ENCODE data around the gene CCL22. TPM values are rescaled to one million over a fixed set of nuclear protein-coding genes. Genes with fewer than 3 reads are reported as not detected.

CCL22 gene
- total RNA-seq, 1 donor from 2014 or later, result not detected

DNA sequence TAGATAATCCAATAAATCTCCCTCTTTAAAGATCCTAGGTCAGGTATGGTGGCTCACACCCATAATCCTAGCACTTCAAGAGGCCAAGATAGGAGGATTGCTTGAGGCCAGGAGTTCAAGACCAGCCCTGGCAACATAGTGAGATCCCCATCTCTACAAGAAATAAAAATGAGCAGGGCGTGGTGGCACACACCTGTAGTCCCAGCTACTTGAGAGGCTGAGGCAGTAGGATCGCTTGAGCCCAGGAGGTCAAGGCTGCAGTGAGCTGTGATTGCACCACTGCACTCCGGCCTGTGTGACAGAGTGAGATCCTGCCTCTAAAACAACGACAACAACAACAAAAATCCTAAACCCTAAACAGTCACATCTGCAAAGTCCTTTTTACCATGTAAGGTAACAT lies 2.0 kb upstream of the CCL22 start:
- TF ChIP-seq, protein P1, sequence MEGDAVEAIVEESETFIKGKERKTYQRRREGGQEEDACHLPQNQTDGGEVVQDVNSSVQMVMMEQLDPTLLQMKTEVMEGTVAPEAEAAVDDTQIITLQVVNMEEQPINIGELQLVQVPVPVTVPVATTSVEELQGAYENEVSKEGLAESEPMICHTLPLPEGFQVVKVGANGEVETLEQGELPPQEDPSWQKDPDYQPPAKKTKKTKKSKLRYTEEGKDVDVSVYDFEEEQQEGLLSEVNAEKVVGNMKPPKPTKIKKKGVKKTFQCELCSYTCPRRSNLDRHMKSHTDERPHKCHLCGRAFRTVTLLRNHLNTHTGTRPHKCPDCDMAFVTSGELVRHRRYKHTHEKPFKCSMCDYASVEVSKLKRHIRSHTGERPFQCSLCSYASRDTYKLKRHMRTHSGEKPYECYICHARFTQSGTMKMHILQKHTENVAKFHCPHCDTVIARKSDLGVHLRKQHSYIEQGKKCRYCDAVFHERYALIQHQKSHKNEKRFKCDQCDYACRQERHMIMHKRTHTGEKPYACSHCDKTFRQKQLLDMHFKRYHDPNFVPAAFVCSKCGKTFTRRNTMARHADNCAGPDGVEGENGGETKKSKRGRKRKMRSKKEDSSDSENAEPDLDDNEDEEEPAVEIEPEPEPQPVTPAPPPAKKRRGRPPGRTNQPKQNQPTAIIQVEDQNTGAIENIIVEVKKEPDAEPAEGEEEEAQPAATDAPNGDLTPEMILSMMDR (IDR thresholded peaks at IDR 0.05; ENCODE audit: insufficient read depth, low read length, poor library complexity, severe bottlenecking), result no peak
- H3K27me3 ChIP-seq (ENCODE audit: control insufficient read depth, insufficient read depth, low read length), result no peaks in the 10 kb centered on the region
- DNase-seq (ENCODE audit: low read depth), result no peak
- H3K4me3 ChIP-seq (ENCODE audit: low read depth, low read length), result no peak overlapping the region
- no peaks in the 10 kb centered on the region for H3K36me3 ChIP-seq (ENCODE audit: control insufficient read depth, insufficient read depth, low read length)

DNA sequence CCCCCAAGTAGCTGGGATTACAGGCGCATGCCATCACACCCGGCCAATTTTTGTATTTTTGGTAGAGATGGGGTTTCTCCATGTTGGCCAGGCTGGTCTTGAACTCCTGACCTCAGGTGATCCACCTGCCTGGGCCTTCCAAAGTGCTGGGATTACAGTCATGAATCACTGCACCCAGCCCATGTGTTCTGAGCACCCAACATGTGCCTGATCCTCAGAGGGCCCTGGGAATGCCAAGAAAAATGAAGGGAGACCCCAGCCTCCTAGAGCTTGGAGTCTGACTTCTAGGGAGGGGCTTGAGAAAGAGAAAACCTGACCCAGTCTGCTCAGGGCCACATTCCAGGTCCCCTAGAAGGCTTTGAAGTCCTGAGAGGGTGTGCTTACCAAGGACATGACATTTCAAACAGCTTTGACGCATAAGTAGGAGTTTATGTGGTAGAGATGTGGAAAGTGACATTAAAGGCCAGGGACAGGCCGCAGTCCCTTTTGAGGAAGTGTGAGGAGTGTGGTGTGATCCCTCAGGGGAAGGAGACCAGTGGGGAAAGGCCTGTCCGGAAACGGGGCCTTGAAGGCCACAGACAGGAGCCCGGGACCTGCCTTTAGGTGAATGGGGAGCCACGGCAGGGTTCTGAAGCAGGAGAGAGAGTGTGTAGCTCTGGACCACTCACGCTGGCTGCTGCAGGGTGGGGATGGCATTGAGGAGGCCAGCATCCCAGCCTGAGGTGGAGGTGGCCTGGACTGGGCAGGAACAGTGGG lies 1.1 kb upstream of the CCL22 start:
- Histone ChIP-seq H3K36me3 (ENCODE audit: control insufficient read depth, insufficient read depth, low read length) (no peaks in the 10 kb centered on the region), H3K4me3 (ENCODE audit: low read depth, low read length) (no peak overlapping the region), H3K27me3 (ENCODE audit: control insufficient read depth, insufficient read depth, low read length) (no peaks in the 10 kb centered on the region)
- TF ChIP-seq, protein P1 (IDR thresholded peaks at IDR 0.05; ENCODE audit: insufficient read depth, low read length, poor library complexity, severe bottlenecking), result no peak
- no peak for DNase-seq (ENCODE audit: low read depth)

DNA sequence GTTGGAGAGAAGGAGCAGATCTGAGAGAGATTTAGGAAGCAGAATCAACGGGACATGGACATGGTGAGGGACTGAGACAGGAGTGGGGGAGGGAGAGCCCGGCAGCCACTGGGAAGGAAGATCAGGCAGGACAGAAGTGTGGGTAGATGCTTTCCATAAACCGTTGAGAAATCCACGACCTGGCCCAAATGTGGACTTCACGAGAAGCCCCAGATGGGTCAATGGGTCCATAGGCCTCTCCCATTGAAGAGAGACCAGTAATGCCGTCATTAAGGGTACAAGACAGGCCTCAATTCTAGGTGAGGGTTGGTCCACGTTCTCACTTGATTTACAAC lies 530 bp upstream of the CCL22 start:
- Histone ChIP-seq H3K36me3 (ENCODE audit: control insufficient read depth, insufficient read depth, low read length) (no peaks in the 10 kb centered on the region), H3K4me3 (ENCODE audit: low read depth, low read length) (no peak overlapping the region), H3K27me3 (ENCODE audit: control insufficient read depth, insufficient read depth, low read length) (no peaks in the 10 kb centered on the region)
- TF ChIP-seq, protein P1 (IDR thresholded peaks at IDR 0.05; ENCODE audit: insufficient read depth, low read length, poor library complexity, severe bottlenecking), result no peak
- no peak for DNase-seq (ENCODE audit: low read depth)

DNA sequence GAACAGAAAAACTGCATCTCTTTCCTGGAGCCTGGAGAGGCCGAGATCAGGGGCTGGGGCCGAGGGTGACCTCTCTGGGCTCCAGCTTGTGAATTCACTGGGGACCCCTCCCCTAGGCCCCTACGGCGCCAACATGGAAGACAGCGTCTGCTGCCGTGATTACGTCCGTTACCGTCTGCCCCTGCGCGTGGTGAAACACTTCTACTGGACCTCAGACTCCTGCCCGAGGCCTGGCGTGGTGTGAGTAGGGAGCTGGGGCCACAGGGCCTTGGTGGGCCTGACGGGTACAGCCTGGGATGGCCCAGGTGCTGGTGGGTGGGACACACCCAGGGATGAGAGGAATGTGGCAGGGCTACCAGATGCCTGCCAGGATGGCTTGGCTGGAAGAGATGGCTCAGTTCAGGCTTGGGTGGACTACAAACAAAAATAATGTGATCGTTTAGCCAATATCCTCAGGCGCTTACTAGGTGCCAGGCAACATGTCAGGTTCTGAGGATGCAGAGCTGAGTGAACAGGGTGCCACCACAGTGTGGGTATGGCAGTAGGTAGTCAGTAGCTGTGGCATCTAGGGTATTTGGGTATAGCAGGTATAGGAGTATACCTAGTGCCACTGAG lies 1.8 kb downstream of the CCL22 start:
- no peak overlapping the region for H3K4me3 ChIP-seq (ENCODE audit: low read depth, low read length)
- TF ChIP-seq, protein P1 (IDR thresholded peaks at IDR 0.05; ENCODE audit: insufficient read depth, low read length, poor library complexity, severe bottlenecking), result no peak
- H3K27me3 ChIP-seq (ENCODE audit: control insufficient read depth, insufficient read depth, low read length), result peaks cover 3% of the 10 kb centered on the region
- no peak for DNase-seq (ENCODE audit: low read depth)
- H3K36me3 ChIP-seq (ENCODE audit: control insufficient read depth, insufficient read depth, low read length), result no peaks in the 10 kb centered on the region

DNA sequence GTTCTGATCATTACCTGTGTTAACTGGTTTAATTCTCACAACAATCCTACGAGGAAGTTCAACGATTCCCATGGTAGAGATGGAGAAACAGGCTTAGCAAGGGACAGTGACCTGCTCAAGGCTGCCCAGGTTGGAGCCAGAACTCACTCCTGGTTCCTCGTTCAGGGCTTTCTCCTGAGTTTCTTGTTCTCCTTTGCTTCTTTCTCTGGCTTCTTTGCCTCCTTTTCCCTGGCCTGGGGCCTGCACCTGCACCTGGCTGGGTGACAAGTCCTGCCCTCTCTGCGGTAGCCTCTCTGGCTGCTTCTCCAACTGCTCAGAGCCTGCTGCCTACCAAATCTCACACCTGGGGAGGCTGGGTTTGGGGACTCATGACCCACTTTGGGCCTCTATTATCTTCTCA lies 2.8 kb downstream of the CCL22 start:
- DNase-seq (ENCODE audit: low read depth), result no peak
- Histone ChIP-seq H3K4me3 (ENCODE audit: low read depth, low read length) (no peak overlapping the region), H3K36me3 (ENCODE audit: control insufficient read depth, insufficient read depth, low read length) (no peaks in the 10 kb centered on the region), H3K27me3 (ENCODE audit: control insufficient read depth, insufficient read depth, low read length) (peaks cover 3% of the 10 kb centered on the region)
- TF ChIP-seq, protein P1 (IDR thresholded peaks at IDR 0.05; ENCODE audit: insufficient read depth, low read length, poor library complexity, severe bottlenecking), result no peak

DNA sequence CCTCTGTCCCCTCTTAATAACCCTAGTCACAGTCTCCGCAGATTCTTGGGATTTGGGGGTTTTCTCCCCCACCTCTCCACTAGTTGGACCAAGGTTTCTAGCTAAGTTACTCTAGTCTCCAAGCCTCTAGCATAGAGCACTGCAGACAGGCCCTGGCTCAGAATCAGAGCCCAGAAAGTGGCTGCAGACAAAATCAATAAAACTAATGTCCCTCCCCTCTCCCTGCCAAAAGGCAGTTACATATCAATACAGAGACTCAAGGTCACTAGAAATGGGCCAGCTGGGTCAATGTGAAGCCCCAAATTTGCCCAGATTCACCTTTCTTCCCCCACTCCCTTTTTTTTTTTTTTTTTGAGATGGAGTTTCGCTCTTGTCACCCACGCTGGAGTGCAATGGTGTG lies 5.6 kb downstream of the CCL22 start:
- H3K36me3 ChIP-seq (ENCODE audit: control insufficient read depth, insufficient read depth, low read length), result no peaks in the 10 kb centered on the region
- no peak for DNase-seq (ENCODE audit: low read depth)
- TF ChIP-seq, protein P1 (IDR thresholded peaks at IDR 0.05; ENCODE audit: insufficient read depth, low read length, poor library complexity, severe bottlenecking), result no peak
- no peak overlapping the region for H3K4me3 ChIP-seq (ENCODE audit: low read depth, low read length)
- peaks cover 3% of the 10 kb centered on the region for H3K27me3 ChIP-seq (ENCODE audit: control insufficient read depth, insufficient read depth, low read length)
